Measurements from ENCODE around the gene PDZD2. TPM values are rescaled to one million over a fixed set of nuclear protein-coding genes. Genes with fewer than 3 reads are reported as not detected.

PDZD2 gene
- total and polyA plus RNA-seq, 2 donors (not counting 3 experiments of a cell fraction or from before 2014, with no cell fraction given) = 0.66 to 6.9 TPM

- ChIA-PET POLR2A (no interaction called here), CTCF (no interaction called here)
- BruUV-seq (replicated peaks) = no TSS peak
- Histone ChIP-seq H2AFZ (ENCODE audit: low read depth, low read length) (no peak overlapping the region), H3K27me3 (ENCODE audit: control insufficient read depth in 2 of 2, insufficient read depth in 2 of 2, low read length in 2 of 2) (no peaks in the 10 kb centered on the region), H4K20me1 (replicated peaks; ENCODE audit: control insufficient read depth, extremely low read depth, insufficient read depth, low read length) (no peaks in the 10 kb centered on the region), H3K4me1 (ENCODE audit: control insufficient read depth, extremely low read depth, insufficient read depth, low read length) (peaks cover 18% of the 10 kb centered on the region), H3K27ac (ENCODE audit: insufficient read depth, low read depth, low read length) (no peak overlapping the region), H3K9me3 (replicated peaks; ENCODE audit: control insufficient read depth, insufficient read depth, low read length) (no peaks in the 10 kb centered on the region), H3K4me2 (ENCODE audit: insufficient read depth, low read length) (no peak overlapping the region), H3K4me3 (replicated peaks in 1 of 3; ENCODE audit: insufficient read depth in 1 of 3, low read depth in 1 of 3, low read length in 3 of 3) (no peak overlapping the region), H3K9ac (replicated peaks; ENCODE audit: extremely low read depth, insufficient read depth, low read length) (no peak overlapping the region), H3K79me2 (ENCODE audit: control insufficient read depth, insufficient read depth, low read length) (no peaks in the 10 kb centered on the region), H3K9me1 (replicated peaks; ENCODE audit: control insufficient read depth, extremely low read depth, insufficient read depth, low read length) (no peaks in the 10 kb centered on the region), H3K36me3 (ENCODE audit: control insufficient read depth in 2 of 2, extremely low read depth in 1 of 2, insufficient read depth in 2 of 2, low read length in 2 of 2) (no peaks in the 10 kb centered on the region)
- intact Hi-C loops (cut with micrococcal nuclease) (no loop called here), dilution Hi-C loops (cut with MboI; ENCODE audit: extremely low pct_ligation_motif_present, low sequenced_read_pairs) (no loop called here)
- FAIRE-seq = no peak
- DNase-seq (ENCODE audit: low read depth, low spot score) = no peak
- TF ChIP-seq MYC (IDR thresholded peaks at IDR 0.05; ENCODE audit: low read depth, low read length) (no peak), JUN (IDR thresholded peaks at IDR 0.05; ENCODE audit: borderline replicate concordance, insufficient read depth, insufficient read length, low read depth) (no peak)
These were observed 385.8 kb downstream of the PDZD2 start for GRCh38 chr5:32024751-32025150.

GRCh38 chr5:32027093-32027716, 388.3 kb downstream of the PDZD2 start:
- FAIRE-seq = no peak
- H3K79me2 ChIP-seq (ENCODE audit: control insufficient read depth, insufficient read depth, low read length) = no peaks in the 10 kb centered on the region
- no peaks in the 10 kb centered on the region for H3K36me3 ChIP-seq (ENCODE audit: control insufficient read depth in 2 of 2, extremely low read depth in 1 of 2, insufficient read depth in 2 of 2, low read length in 2 of 2)
- no peaks in the 10 kb centered on the region for H3K9me3 ChIP-seq (replicated peaks; ENCODE audit: control insufficient read depth, insufficient read depth, low read length)
- DNase-seq (ENCODE audit: low read depth, low spot score) = no peak
- H3K27ac ChIP-seq (ENCODE audit: insufficient read depth, low read depth, low read length) = peak overlapping the region; percentile 32
- intact Hi-C loops (cut with micrococcal nuclease) = no loop called here
- peaks cover 33% of the 10 kb centered on the region for H3K4me1 ChIP-seq (ENCODE audit: control insufficient read depth, extremely low read depth, insufficient read depth, low read length)
- H3K9ac ChIP-seq (replicated peaks; ENCODE audit: extremely low read depth, insufficient read depth, low read length) = peak overlapping the region; percentile 43
- H3K4me3 ChIP-seq (replicated peaks in 1 of 3; ENCODE audit: insufficient read depth in 1 of 3, low read depth in 1 of 3, low read length in 3 of 3) = peak overlapping the region in 1 of 3 experiments; percentile 19
- no TSS peak for BruUV-seq (replicated peaks)
- H3K9me1 ChIP-seq (replicated peaks; ENCODE audit: control insufficient read depth, extremely low read depth, insufficient read depth, low read length) = no peaks in the 10 kb centered on the region
- ChIA-PET POLR2A (no interaction called here), CTCF (interaction anchor here (0.9 to 2.0 kb wide), 3 partner anchors 11 to 49 kb away, joined by 4 to 12 read pairs (median 6); no protein-coding TSS in a partner anchor)
- TF ChIP-seq, protein P1, sequence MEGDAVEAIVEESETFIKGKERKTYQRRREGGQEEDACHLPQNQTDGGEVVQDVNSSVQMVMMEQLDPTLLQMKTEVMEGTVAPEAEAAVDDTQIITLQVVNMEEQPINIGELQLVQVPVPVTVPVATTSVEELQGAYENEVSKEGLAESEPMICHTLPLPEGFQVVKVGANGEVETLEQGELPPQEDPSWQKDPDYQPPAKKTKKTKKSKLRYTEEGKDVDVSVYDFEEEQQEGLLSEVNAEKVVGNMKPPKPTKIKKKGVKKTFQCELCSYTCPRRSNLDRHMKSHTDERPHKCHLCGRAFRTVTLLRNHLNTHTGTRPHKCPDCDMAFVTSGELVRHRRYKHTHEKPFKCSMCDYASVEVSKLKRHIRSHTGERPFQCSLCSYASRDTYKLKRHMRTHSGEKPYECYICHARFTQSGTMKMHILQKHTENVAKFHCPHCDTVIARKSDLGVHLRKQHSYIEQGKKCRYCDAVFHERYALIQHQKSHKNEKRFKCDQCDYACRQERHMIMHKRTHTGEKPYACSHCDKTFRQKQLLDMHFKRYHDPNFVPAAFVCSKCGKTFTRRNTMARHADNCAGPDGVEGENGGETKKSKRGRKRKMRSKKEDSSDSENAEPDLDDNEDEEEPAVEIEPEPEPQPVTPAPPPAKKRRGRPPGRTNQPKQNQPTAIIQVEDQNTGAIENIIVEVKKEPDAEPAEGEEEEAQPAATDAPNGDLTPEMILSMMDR (IDR thresholded peaks at IDR 0.05; ENCODE audit: extremely low read depth in 1 of 2, insufficient read depth in 1 of 2, low read depth in 1 of 2, low read length in 2 of 2) = no peak
- no peak for TF ChIP-seq EZH2 (IDR thresholded peaks at IDR 0.05; ENCODE audit: borderline replicate concordance, low read depth, low read length, severe bottlenecking)
- no peak for TF ChIP-seq POLR2A (IDR thresholded peaks at IDR 0.05; ENCODE audit: low read depth, low read length)
- no peak for TF ChIP-seq JUN (IDR thresholded peaks at IDR 0.05; ENCODE audit: borderline replicate concordance, insufficient read depth, insufficient read length, low read depth)
- no peak for TF ChIP-seq GATA2 (IDR thresholded peaks at IDR 0.05; ENCODE audit: insufficient read depth, insufficient read length, low read depth, low read length)
- H3K27me3 ChIP-seq (ENCODE audit: control insufficient read depth in 2 of 2, insufficient read depth in 2 of 2, low read length in 2 of 2) = no peaks in the 10 kb centered on the region
- H2AFZ ChIP-seq (ENCODE audit: low read depth, low read length) = no peak overlapping the region
- H4K20me1 ChIP-seq (replicated peaks; ENCODE audit: control insufficient read depth, extremely low read depth, insufficient read depth, low read length) = no peaks in the 10 kb centered on the region
- peak overlapping the region; percentile 70 for H3K4me2 ChIP-seq (ENCODE audit: insufficient read depth, low read length)
- dilution Hi-C loops (cut with MboI; ENCODE audit: extremely low pct_ligation_motif_present, low sequenced_read_pairs) = no loop called here

Measured in endothelial cell of umbilical vein (primary cell).